SU-DHL-6 (cell line): ENCODE measurements around the gene MDM1.

ENCODE experiments used
- H2AFZ ChIP-seq: fragments of 200-600 bp; sonication (generic); 2 replicates; pipeline ENCODE4 v1.6.1; 2014; ENCODE audit warnings: low read depth, mild to moderate bottlenecking, moderate library complexity, mixed read lengths, antibody characterized with exemption, low read length; ENCODE audit not compliant: severe bottlenecking
- H3F3A ChIP-seq: fragments of 200-600 bp; shearing (Covaris generic); 2 replicates; pipeline ENCODE4 v1.6.0; 2016; ENCODE audit warnings: antibody characterized with exemption, mild to moderate bottlenecking; ENCODE audit not compliant: insufficient read depth
- H3K27ac ChIP-seq: fragments of 200-600 bp; sonication (generic); 2 replicates; pipeline ENCODE4 v1.5.1; 2016; ENCODE audit warnings: low read depth, mild to moderate bottlenecking, low read length, moderate library complexity, mixed read lengths
- H3K27me3 ChIP-seq: fragments of 200-600 bp; sonication (generic), shearing (Covaris generic); 2 replicates; pipeline ENCODE4 v1.6.0; 2014; ENCODE audit warnings: mild to moderate bottlenecking, low read length
- H3K36me3 ChIP-seq: fragments of 200-600 bp; sonication (generic); 2 replicates; pipeline ENCODE4 v1.6.1; 2014; ENCODE audit warnings: mild to moderate bottlenecking, low read length, mixed read lengths
- H3K4me2 ChIP-seq: fragments of 300-600, 200-600 bp; shearing (Covaris generic), sonication (generic); 2 replicates; pipeline ENCODE4 v1.6.0; 2014; ENCODE audit warnings: low read length, low read depth, mild to moderate bottlenecking; ENCODE audit not compliant: poor library complexity, severe bottlenecking
- H3K4me3 ChIP-seq: fragments of 200-600 bp; sonication (generic); 2 replicates; pipeline ENCODE4 v1.5.1; 2014; ENCODE audit warnings: antibody characterized with exemption, low read length, mild to moderate bottlenecking, mixed read lengths; ENCODE audit not compliant: insufficient read depth, poor library complexity, severe bottlenecking
- H3K79me2 ChIP-seq: fragments of 200-600 bp; sonication (generic); 2 replicates; pipeline ENCODE4 v1.6.1; 2014; ENCODE audit warnings: mild to moderate bottlenecking, low read length, moderate library complexity; ENCODE audit not compliant: insufficient read depth
- H3K9ac ChIP-seq: fragments of 200-600 bp; sonication (generic); 2 replicates; pipeline ENCODE4 v1.7.0; 2014; ENCODE audit warnings: mild to moderate bottlenecking, low read length
- H3K9me2 ChIP-seq: fragments of 200-600 bp; sonication (generic); replicated peaks from 2 replicates; pipeline ENCODE4 v1.6.1; 2014; ENCODE audit warnings: low read length; ENCODE audit not compliant: insufficient read depth
- H3K9me3 ChIP-seq: fragments of 200-600 bp; sonication (generic); 2 replicates; pipeline ENCODE4 v1.6.1; 2014; ENCODE audit warnings: low read length, mixed read lengths; ENCODE audit not compliant: insufficient read depth
- H4K20me1 ChIP-seq: fragments of 200-600 bp; sonication (generic); 2 replicates; pipeline ENCODE4 v1.6.1; 2014; ENCODE audit warnings: low read depth, mild to moderate bottlenecking, antibody characterized with exemption, low read length, moderate library complexity, mixed read lengths
- CTCF ChIP-seq: fragments of 200-600 bp; sonication (generic); IDR thresholded peaks from one replicate; pipeline ENCODE4 v1.5.1; 2017; ENCODE audit warnings: antibody characterized with exemption, mild to moderate bottlenecking, low read length, moderate library complexity; ENCODE audit not compliant: insufficient read depth, poor library complexity, severe bottlenecking
- EZH2phosphoT487 ChIP-seq: fragments of 200-600 bp; sonication (generic), shearing (Covaris generic); conservative IDR thresholded peaks from 2 replicates; pipeline ENCODE4 v1.6.1; 2018; ENCODE audit warnings: mild to moderate bottlenecking, antibody characterized with exemption, low read length, moderate library complexity, mixed read lengths

The MDM1 gene, protein sequence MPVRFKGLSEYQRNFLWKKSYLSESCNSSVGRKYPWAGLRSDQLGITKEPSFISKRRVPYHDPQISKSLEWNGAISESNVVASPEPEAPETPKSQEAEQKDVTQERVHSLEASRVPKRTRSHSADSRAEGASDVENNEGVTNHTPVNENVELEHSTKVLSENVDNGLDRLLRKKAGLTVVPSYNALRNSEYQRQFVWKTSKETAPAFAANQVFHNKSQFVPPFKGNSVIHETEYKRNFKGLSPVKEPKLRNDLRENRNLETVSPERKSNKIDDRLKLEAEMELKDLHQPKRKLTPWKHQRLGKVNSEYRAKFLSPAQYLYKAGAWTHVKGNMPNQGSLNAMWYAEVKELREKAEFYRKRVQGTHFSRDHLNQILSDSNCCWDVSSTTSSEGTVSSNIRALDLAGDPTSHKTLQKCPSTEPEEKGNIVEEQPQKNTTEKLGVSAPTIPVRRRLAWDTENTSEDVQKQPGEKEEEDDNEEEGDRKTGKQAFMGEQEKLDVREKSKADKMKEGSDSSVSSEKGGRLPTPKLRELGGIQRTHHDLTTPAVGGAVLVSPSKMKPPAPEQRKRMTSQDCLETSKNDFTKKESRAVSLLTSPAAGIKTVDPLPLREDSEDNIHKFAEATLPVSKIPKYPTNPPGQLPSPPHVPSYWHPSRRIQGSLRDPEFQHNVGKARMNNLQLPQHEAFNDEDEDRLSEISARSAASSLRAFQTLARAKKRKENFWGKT

DNA sequence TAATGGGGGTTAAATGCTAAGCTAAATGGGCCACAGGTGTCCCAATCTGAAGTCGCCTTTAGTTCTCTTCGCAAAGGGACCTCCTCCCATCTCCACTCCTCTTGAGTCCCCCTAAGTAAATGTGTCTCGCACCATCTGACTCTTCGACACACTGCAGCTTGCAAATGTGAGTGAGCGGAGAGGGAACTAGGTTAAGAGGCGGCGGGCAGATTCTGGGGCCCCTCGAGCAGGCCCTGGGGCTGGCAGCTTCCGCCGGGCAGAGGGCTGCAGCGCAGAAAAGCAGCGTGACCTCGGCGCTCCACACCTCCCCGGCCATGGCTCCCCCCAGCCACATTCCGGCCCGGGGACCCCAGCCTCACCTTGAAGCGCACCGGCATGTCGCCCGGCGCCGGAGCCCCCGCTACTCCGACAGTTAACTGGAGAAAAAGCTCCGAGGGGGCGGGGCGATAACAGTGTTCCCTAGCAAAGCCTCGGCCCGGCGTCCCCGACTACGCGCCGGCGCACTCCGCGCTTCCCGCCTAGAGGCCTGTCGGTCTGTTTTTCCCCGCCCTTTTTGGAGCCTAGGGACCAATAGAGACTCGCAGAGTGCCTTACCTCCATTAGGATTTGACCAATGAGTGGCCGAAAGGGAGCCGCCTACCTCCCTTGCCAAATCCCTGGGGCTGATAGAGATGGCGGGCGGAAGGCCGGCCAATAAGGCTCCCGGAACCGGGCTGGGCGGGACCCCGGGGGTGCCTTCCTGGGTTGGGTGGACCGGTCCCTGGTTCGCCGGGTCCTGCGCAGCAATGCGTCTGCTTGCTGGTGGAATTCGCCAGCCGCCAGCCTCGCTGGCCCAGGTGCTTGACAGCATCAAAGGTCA lies at the start of gene MDM1:
Gene MDM1, minus strand, starts transcription at position 494 of the 859 bp plus-strand sequence. Its CDS starts 117 bp downstream, at position 377.
- H3K4me2 ChIP-seq, result peak within 1 kb of the TSS; percentile 84
- peaks cover 17% of the 10 kb centered on the region; the same call in 1 of the 2 replicates for H3K79me2 ChIP-seq
- no peaks in the 10 kb centered on the region for H3K36me3 ChIP-seq
- H3K27me3 ChIP-seq, result no peaks in the 10 kb centered on the region
- H3K4me3 ChIP-seq, result peak within 1 kb of the TSS; percentile 79
- H3K9me3 ChIP-seq, result no peaks in the 10 kb centered on the region
- peak within 1 kb of the TSS; percentile 59 for H3K27ac ChIP-seq
- no peak for TF ChIP-seq EZH2phosphoT487
- TF ChIP-seq CTCF, result no peak
- no peaks in the 10 kb centered on the region for H3F3A ChIP-seq
- no peaks in the 10 kb centered on the region for H3K9me2 ChIP-seq
- no peaks in the 10 kb centered on the region for H4K20me1 ChIP-seq
- peak within 1 kb of the TSS; percentile 69 for H3K9ac ChIP-seq
- H2AFZ ChIP-seq, result peak within 1 kb of the TSS; percentile 92

DNA sequence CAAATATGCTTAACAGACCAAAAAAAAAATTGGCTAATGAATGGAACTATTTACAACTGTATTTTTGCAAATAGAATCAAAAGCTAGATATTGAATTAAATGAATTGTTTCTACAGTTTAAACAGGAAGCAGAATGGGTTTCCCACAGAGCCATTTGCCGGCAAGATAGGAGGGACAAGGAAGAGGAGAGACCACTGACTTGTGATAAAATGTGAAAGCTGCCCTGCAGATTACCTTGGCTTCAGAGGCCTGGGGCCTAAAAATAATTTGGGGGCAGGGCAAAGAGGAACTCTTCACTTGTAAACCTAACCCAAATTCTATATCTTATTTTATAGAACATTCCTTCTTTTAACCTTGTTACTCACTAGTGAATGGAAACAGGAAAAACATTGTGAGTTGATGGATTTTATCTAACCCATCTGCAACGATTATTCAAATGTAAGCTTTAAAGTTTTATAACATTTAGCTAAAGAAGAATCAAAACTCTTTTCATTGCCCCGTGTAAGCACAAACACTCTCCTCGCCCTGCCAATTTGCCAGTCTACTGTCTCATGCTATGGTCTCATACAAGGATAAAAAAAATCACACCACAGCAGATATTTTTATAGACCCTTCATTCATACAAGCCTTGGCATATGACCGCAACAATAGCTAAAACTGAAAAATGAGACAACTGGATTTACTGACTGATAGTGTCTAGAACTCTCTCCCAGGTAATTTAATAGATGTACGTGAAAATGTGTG lies 49.5 kb upstream of the MDM1 start:
- no peak overlapping the region for H3K27ac ChIP-seq
- H3K4me3 ChIP-seq, result no peak overlapping the region
- H2AFZ ChIP-seq, result no peak overlapping the region
- H3K79me2 ChIP-seq, result no peaks in the 10 kb centered on the region
- H3K4me2 ChIP-seq, result no peak overlapping the region
- H3K9ac ChIP-seq, result no peak overlapping the region
- H3K36me3 ChIP-seq, result no peaks in the 10 kb centered on the region
- TF ChIP-seq CTCF (no peak), EZH2phosphoT487 (no peak)
- no peaks in the 10 kb centered on the region for H3K9me3 ChIP-seq
- no peaks in the 10 kb centered on the region for H3K9me2 ChIP-seq
- no peaks in the 10 kb centered on the region for H3F3A ChIP-seq
- no peaks in the 10 kb centered on the region for H3K27me3 ChIP-seq
- no peaks in the 10 kb centered on the region for H4K20me1 ChIP-seq

- H3K4me3 ChIP-seq, result no peak overlapping the region
- no peaks in the 10 kb centered on the region for H3K9me3 ChIP-seq
- no peaks in the 10 kb centered on the region for H3F3A ChIP-seq
- H3K27me3 ChIP-seq, result no peaks in the 10 kb centered on the region
- no peaks in the 10 kb centered on the region for H3K9me2 ChIP-seq
- no peak overlapping the region for H2AFZ ChIP-seq
- no peak for TF ChIP-seq EZH2phosphoT487
- no peak for TF ChIP-seq CTCF
- no peak overlapping the region for H3K27ac ChIP-seq
- H3K36me3 ChIP-seq, result no peaks in the 10 kb centered on the region
- no peaks in the 10 kb centered on the region for H4K20me1 ChIP-seq
- no peak overlapping the region for H3K4me2 ChIP-seq
- H3K9ac ChIP-seq, result no peak overlapping the region
- H3K79me2 ChIP-seq, result no peaks in the 10 kb centered on the region
Measured at GRCh38 chr12:68378872-68379606, 46.9 kb upstream of the MDM1 start.
